Keratinocyte (primary cell): ENCODE data around the gene CFAP92.

Source experiments
- EZH2 ChIP-seq: IDR thresholded peaks from one replicate; pipeline ENCODE4 v1.6.1; 2012; ENCODE audit warnings: inconsistent platforms, mild to moderate bottlenecking, low read length, moderate library complexity
- TF ChIP-seq, protein P1 (sequence below), 3 experiments: IDR thresholded peaks in 1 of 3; conservative IDR thresholded peaks in 1 of 3; optimal IDR thresholded peaks in 1 of 3; 2 replicates in 2 of 3; 3 replicates in 1 of 3; pipeline versions ENCODE3 to v1.5.1; 2011; ENCODE audit warnings: low read length in 3 of 3, mild to moderate bottlenecking in 3 of 3, moderate library complexity in 2 of 3, control low read depth in 1 of 3, inconsistent platforms in 1 of 3; ENCODE audit not compliant: insufficient read depth in 2 of 3; ENCODE audit errors: extremely low read depth in 1 of 3

DNA sequence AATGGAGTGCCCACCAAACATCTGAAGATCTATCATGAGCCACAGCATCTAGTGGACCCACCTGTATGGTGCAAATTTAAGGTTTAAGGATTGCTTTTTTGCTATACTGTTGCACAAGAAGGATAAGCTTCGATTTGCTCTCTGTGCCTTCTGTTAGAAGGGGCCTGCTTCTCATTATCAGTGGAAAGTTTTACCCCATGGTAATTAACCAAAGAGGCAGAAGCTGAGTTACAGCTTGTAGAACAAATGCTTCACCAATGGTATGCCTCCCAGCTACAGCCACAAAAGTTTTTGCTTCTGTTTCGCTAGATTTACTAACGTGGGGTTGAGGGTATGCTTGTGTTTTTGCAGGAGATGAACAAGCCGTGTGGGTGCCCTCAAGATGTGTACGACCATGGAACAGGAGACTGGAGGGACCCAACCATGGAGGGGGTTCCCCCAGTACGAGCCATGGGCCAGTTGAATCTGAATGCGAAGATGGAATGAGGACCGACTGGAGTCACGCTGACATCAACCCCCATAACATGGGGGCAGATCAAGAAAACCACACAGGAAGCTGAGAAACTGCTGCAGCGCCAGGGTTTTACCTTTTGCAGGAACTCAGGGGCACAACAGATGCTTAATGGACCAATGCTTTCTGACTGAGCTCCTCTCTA, 70.9 kb downstream of the CFAP92 start:
- TF ChIP-seq, protein P1, sequence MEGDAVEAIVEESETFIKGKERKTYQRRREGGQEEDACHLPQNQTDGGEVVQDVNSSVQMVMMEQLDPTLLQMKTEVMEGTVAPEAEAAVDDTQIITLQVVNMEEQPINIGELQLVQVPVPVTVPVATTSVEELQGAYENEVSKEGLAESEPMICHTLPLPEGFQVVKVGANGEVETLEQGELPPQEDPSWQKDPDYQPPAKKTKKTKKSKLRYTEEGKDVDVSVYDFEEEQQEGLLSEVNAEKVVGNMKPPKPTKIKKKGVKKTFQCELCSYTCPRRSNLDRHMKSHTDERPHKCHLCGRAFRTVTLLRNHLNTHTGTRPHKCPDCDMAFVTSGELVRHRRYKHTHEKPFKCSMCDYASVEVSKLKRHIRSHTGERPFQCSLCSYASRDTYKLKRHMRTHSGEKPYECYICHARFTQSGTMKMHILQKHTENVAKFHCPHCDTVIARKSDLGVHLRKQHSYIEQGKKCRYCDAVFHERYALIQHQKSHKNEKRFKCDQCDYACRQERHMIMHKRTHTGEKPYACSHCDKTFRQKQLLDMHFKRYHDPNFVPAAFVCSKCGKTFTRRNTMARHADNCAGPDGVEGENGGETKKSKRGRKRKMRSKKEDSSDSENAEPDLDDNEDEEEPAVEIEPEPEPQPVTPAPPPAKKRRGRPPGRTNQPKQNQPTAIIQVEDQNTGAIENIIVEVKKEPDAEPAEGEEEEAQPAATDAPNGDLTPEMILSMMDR (optimal IDR thresholded peaks at IDR 0.05 in 1 of 3, IDR thresholded peaks at IDR 0.05 in 1 of 3, conservative IDR thresholded peaks at IDR 0.05 in 1 of 3; ENCODE audit: extremely low read depth in 1 of 3, insufficient read depth in 2 of 3, low read length in 3 of 3), result no peak
- TF ChIP-seq EZH2, result no peak
